Natural killer cell (primary cell): ENCODE measurements around the gene TAB2. TPM values are rescaled to one million over a fixed set of nuclear protein-coding genes. Genes with fewer than 3 reads are reported as not detected.

Experiments used
- ATAC-seq, 3 donors: fragments of 150-1000 bp in 2 of 3; fragments of 200-7000 bp in 1 of 3; cut with Tn5 transposase; 1 replicate in 1 of 3; 2 replicates in 2 of 3; pipeline ENCODE4 v1.10.0; 2021; ENCODE audit warnings: mild to moderate bottlenecking in 2 of 3, moderate library complexity in 2 of 3
- DNase-seq, 2 donors: peaks; one replicate each; pipeline versions ENCODE4 v3.0.0 to v3.0.0-alpha.2; 2013 to 2021; ENCODE audit warnings: mixed read lengths in 1 of 2
- H3K27ac ChIP-seq: one replicate; pipeline ENCODE4 v1.5.1; 2013; ENCODE audit warnings: mild to moderate bottlenecking, low read length
- H3K27me3 ChIP-seq: one replicate; pipeline ENCODE4 v1.6.1; 2013; ENCODE audit warnings: low read length; ENCODE audit not compliant: control insufficient read depth, insufficient read depth
- H3K36me3 ChIP-seq: one replicate; pipeline ENCODE4 v1.6.1; 2013; ENCODE audit warnings: low read length; ENCODE audit not compliant: control insufficient read depth, insufficient read depth
- H3K4me1 ChIP-seq: one replicate; pipeline ENCODE4 v1.6.1; 2013; ENCODE audit warnings: low read length; ENCODE audit not compliant: control insufficient read depth, insufficient read depth
- H3K4me3 ChIP-seq: one replicate; pipeline ENCODE4 v1.5.1; 2013; ENCODE audit warnings: low read length
- H3K9me3 ChIP-seq: one replicate; pipeline ENCODE4 v1.6.1; 2013; ENCODE audit warnings: low read length; ENCODE audit not compliant: control insufficient read depth, insufficient read depth
- H3K27ac Mint-ChIP-seq, 2 donors: one replicate each; pipeline ENCODE4 v1.8.0; 2022; ENCODE audit warnings: mild to moderate bottlenecking in 2 of 2, mixed read lengths in 2 of 2, moderate library complexity in 1 of 2
- H3K27me3 Mint-ChIP-seq, 2 donors: one replicate each; pipeline ENCODE4 v1.8.0; 2022; ENCODE audit warnings: low read depth in 2 of 2, mixed read lengths in 2 of 2
- H3K36me3 Mint-ChIP-seq: one replicate; pipeline ENCODE4 v1.8.0; 2022; ENCODE audit warnings: mixed read lengths
- H3K4me1 Mint-ChIP-seq, 2 donors: one replicate each; pipeline ENCODE4 v1.8.0; 2022; ENCODE audit warnings: mixed read lengths in 2 of 2
- H3K4me3 Mint-ChIP-seq: one replicate; pipeline ENCODE4 v1.8.0; 2022; ENCODE audit warnings: mild to moderate bottlenecking, moderate library complexity, mixed read lengths
- H3K9me3 Mint-ChIP-seq, 2 donors: one replicate each; pipeline ENCODE4 v1.8.0; 2022; ENCODE audit warnings: mixed read lengths in 2 of 2
- CTCF ChIP-seq: fragments of 200-600 bp; IDR thresholded peaks from one replicate; pipeline ENCODE4 v1.8.0; 2022; ENCODE audit warnings: antibody characterized with exemption
- WGBS: methylation state at CpG from one replicate; pipeline ENCODE4 v1.1.7; 2013; ENCODE audit warnings: missing lambda C conversion rate; ENCODE audit not compliant: insufficient coverage; 5-methylcytosine and 5-hydroxymethylcytosine counted together
- intact Hi-C: fragments of 100-400 bp; cut with micrococcal nuclease; formaldehyde crosslinking; loops from one replicate; pipeline ENCODE4 v1.14.2; 2022
- total RNA-seq, 4 donors: library from RNA; stranded (reverse); fragments of 120-200 nt in 1 of 4; gene quantifications; one replicate each; pipeline versions ENCODE4 v1.2.3 to v1.2.4, GENCODE V29; 2013 to 2022

Gene TAB2
- total RNA-seq, 3 donors from 2014 or later (not counting 1 experiment from before 2014, with no cell fraction given), result 65.7 to 74.9 (median 68.9) TPM

GRCh38 chr6:149270616-149271015, 46.9 kb upstream of the TAB2 start:
- no peaks in the 10 kb centered on the region for H3K9me3 ChIP-seq
- Mint-ChIP-seq H3K4me1 (peaks cover 25 to 27% of the 10 kb centered on the region in 2 donors), H3K4me3 (no peak overlapping the region), H3K27me3 (peaks cover 7 to 27% of the 10 kb centered on the region in 2 donors), H3K27ac (no peak overlapping the region), H3K9me3 (no peaks in the 10 kb centered on the region), H3K36me3 (no peaks in the 10 kb centered on the region)
- ATAC-seq (no peak), DNase-seq (no peak)
- H3K27ac ChIP-seq, result no peak overlapping the region
- H3K27me3 ChIP-seq, result no peaks in the 10 kb centered on the region
- no peaks in the 10 kb centered on the region for H3K36me3 ChIP-seq
- peaks cover 37% of the 10 kb centered on the region for H3K4me1 ChIP-seq
- TF ChIP-seq CTCF, result no peak
- 97% methylated on average over 4 of the region's 4 CpGs for WGBS
- H3K4me3 ChIP-seq, result no peak overlapping the region
- intact Hi-C loops, result no loop called here

DNA sequence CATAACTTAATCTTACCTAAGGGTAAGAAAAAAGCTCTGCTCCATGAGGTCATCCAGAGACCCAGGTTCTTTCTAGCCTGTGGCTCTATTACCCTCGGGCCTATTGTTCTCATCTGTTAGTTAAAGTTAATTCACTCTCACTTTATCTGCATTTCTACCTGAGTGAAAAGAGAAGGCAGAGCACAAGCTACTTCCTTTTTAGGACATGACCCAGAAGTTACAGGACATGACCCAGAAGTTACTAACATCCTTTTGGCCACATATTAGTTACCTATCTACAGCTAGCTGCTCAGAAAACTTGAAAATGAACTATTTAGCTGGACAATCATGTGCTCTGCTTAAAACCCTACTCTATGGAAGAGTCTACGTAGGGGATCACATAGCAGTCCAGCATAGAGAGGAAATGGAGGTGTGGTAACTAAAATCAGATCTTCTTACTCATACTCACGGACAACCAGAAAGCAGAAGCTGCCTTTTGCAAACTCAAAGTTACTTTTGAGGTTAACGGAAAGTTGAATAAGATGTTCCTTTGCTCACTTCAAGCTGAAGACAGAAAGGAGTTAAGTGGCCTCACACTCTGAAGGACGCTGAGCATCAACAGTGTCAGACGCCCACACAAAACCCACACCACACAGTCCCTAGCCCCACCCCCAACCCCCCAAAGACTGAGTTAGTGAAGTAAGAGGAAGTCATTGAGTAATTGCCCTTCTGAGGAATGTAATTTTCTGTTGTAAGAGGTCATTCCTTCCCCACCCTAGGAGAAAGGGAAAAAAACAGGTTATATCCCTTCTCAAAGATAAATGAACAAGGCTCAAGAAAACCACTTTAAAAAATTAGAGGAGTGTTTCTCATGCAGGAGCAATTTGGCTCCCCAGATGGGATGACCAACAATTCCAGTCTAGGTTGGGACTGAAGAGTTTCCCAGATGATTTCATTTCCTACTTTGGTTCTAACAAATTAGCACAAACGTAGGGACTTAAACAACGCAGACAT, 45.9 kb upstream of the TAB2 start:
- no peak for TF ChIP-seq CTCF
- Histone ChIP-seq H3K27ac (peak overlapping the region; percentile 63), H3K9me3 (no peaks in the 10 kb centered on the region), H3K27me3 (no peaks in the 10 kb centered on the region), H3K4me3 (no peak overlapping the region), H3K36me3 (no peaks in the 10 kb centered on the region), H3K4me1 (peaks cover 29% of the 10 kb centered on the region)
- peak in 1 of 2 donors; percentile 52 for DNase-seq
- H3K27ac Mint-ChIP-seq, result peak overlapping the region; percentile 36 to 76
- H3K36me3 Mint-ChIP-seq, result no peaks in the 10 kb centered on the region
- H3K4me3 Mint-ChIP-seq, result peak overlapping the region; percentile 50
- peaks cover 3 to 16% of the 10 kb centered on the region in 2 donors for H3K27me3 Mint-ChIP-seq
- intact Hi-C loops, result no loop called here
- 67% methylated on average over 2 of the region's 8 CpGs for WGBS
- peaks cover 25 to 27% of the 10 kb centered on the region in 2 donors for H3K4me1 Mint-ChIP-seq
- H3K9me3 Mint-ChIP-seq, result no peaks in the 10 kb centered on the region
- ATAC-seq, result peak; percentile 79 to 91 (median 88)

DNA sequence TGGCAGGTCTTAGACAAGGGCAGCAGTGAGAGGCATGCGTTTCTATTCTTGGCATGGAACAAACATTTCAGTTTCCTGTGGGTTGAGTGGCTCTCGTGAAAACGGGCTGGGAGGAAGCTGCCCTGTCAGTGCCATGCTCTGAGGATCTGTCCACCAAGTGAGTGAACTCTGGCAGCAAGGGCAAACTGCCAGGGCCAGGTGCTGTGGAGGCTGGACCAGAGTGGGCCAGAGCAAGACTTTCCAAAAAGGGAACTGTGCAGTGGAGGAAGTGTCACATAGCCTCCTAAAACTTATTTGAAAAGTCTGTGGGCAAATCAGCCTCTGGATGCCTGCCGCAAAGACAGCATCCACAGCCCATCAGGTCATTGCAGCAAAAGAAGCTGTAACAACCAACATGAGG, 44.2 kb upstream of the TAB2 start:
- ATAC-seq, result peak in 1 of 3 donors; percentile 45
- Histone ChIP-seq H3K9me3 (no peaks in the 10 kb centered on the region), H3K4me1 (peaks cover 26% of the 10 kb centered on the region), H3K27me3 (no peaks in the 10 kb centered on the region), H3K27ac (peak overlapping the region; percentile 35), H3K36me3 (no peaks in the 10 kb centered on the region), H3K4me3 (no peak overlapping the region)
- no peak for TF ChIP-seq CTCF
- WGBS, result 13% methylated on average over 4 of the region's 4 CpGs
- Mint-ChIP-seq H3K4me1 (peaks cover 25 to 27% of the 10 kb centered on the region in 2 donors), H3K27me3 (peaks cover 0 to 5% of the 10 kb centered on the region in 2 donors), H3K9me3 (no peaks in the 10 kb centered on the region), H3K4me3 (no peak overlapping the region), H3K27ac (peak overlapping the region in 1 of 2 donors; percentile 27), H3K36me3 (no peaks in the 10 kb centered on the region)
- no peak for DNase-seq
- intact Hi-C loops, result no loop called here
